PC-3 (cell line): ENCODE measurements around the gene CBL. TPM values are rescaled to one million over a fixed set of nuclear protein-coding genes. Genes with fewer than 3 reads are reported as not detected.
A peak's percentile ranks its signal among the peaks of the same experiment; 100 is the strongest.

Experiments
- ATAC-seq: fragments of 200-7000 bp; cut with Tn5 transposase; 2 replicates; pipeline ENCODE4 v1.9.1; 2020; ENCODE audit warnings: mild to moderate bottlenecking, moderate library complexity
- BruUV-seq: library from RNA; stranded (reverse); fragments of 400-500 nt; replicated peaks from 2 replicates; lab custom pipeline; 2021; lab: Mats Ljungman, UMichigan
- CTCF ChIA-PET: fragments of 300-600 bp; sonication (Branson Sonifier 250); formaldehyde crosslinking; loops from one replicate; lab custom pipeline; 2022; ENCODE audit warnings: antibody characterized with exemption; lab: Charles Lee
- POLR2A ChIA-PET: fragments of 300-600 bp; sonication (Branson Sonifier 250); formaldehyde crosslinking; loops from one replicate; lab custom pipeline; 2022; ENCODE audit warnings: antibody characterized with exemption; ENCODE audit not compliant: unreplicated experiment; lab: Charles Lee
- DNase-seq: peaks from one replicate; pipeline ENCODE4 v3.0.0-alpha.2; 2015
- H2AFZ ChIP-seq: fragments of 300-600 bp; sonication (generic); 2 replicates; pipeline ENCODE4 v1.6.0; 2016; ENCODE audit warnings: antibody characterized with exemption, low read length
- H3F3A ChIP-seq: fragments of 300-600 bp; sonication (generic); one replicate; pipeline ENCODE4 v1.6.0; 2017; ENCODE audit warnings: antibody characterized with exemption, low read length, control low read depth, mild to moderate bottlenecking; ENCODE audit not compliant: unreplicated experiment
- H3K27ac ChIP-seq: fragments of 300-600 bp; sonication (generic); 2 replicates; pipeline ENCODE4 v1.5.1; 2016; ENCODE audit warnings: mild to moderate bottlenecking, low read length
- H3K27me3 ChIP-seq: fragments of 300-600 bp; sonication (generic); 2 replicates; pipeline ENCODE4 v1.6.1; 2016; ENCODE audit warnings: low read length, mixed read lengths
- H3K36me3 ChIP-seq: fragments of 300-600 bp; sonication (generic); 2 replicates; pipeline ENCODE4 v1.6.1; 2016; ENCODE audit warnings: low read depth, mixed run types, low read length, mixed read lengths
- H3K4me1 ChIP-seq: fragments of 300-600 bp; sonication (generic); 2 replicates; pipeline ENCODE4 v1.5.1; 2016; ENCODE audit warnings: low read length; ENCODE audit not compliant: insufficient read depth
- H3K4me2 ChIP-seq: fragments of 300-600 bp; sonication (generic); 2 replicates; pipeline ENCODE4 v1.6.0; 2016; ENCODE audit warnings: low read length
- H3K4me3 ChIP-seq: fragments of 300-600 bp; sonication (generic); 2 replicates; pipeline ENCODE4 v1.5.1; 2016; ENCODE audit warnings: mild to moderate bottlenecking, low read length, mixed read lengths
- H3K79me2 ChIP-seq: fragments of 300-600 bp; sonication (generic); 2 replicates; pipeline ENCODE4 v1.6.1; 2017; ENCODE audit warnings: low read length, mixed read lengths
- H3K9ac ChIP-seq: fragments of 300-600 bp; sonication (generic); 2 replicates; pipeline ENCODE4 v1.6.0; 2016; ENCODE audit warnings: mild to moderate bottlenecking, low read length
- H3K9me2 ChIP-seq: fragments of 300-600 bp; sonication (generic); replicated peaks from 2 replicates; pipeline ENCODE4 v1.6.1; 2016; ENCODE audit warnings: mixed run types, low read length, mixed read lengths
- H3K9me3 ChIP-seq: fragments of 300-600 bp; sonication (generic); 2 replicates; pipeline ENCODE4 v1.6.1; 2016; ENCODE audit warnings: low read length, mixed read lengths
- H4K20me1 ChIP-seq: fragments of 300-600 bp; sonication (generic); 2 replicates; pipeline ENCODE4 v1.6.1; 2016; ENCODE audit warnings: low read length, mixed read lengths
- CTCF ChIP-seq: fragments of 300-600 bp; sonication (generic); conservative IDR thresholded peaks from 2 replicates; pipeline ENCODE4 v1.5.1; 2017; ENCODE audit warnings: antibody characterized with exemption, low read depth, mild to moderate bottlenecking, low read length
- EZH2 ChIP-seq: fragments of 300-600 bp; sonication (generic); IDR thresholded peaks from one replicate; pipeline ENCODE4 v1.6.1; 2017; ENCODE audit warnings: antibody characterized with exemption, mild to moderate bottlenecking, low read length; ENCODE audit not compliant: unreplicated experiment
- EZH2phosphoT487 ChIP-seq: fragments of 300-600 bp; sonication (generic); IDR thresholded peaks from 2 replicates; pipeline ENCODE4 v1.6.1; 2018; ENCODE audit warnings: mild to moderate bottlenecking, antibody characterized with exemption, low read length, borderline replicate concordance
- intact Hi-C: fragments of 100-400 bp; cut with micrococcal nuclease; formaldehyde crosslinking; loops from 2 replicates; pipeline ENCODE4 v1.9.0; 2023
- total RNA-seq: library from RNA; depleted of rRNA; stranded (reverse); fragments of >200 nt; gene quantifications from 2 replicates; pipeline ENCODE4 v1.2.3, GENCODE V29; 2014

CBL gene
- total RNA-seq, 1 experiment from 2014 or later: 11.4 TPM

- Histone ChIP-seq H2AFZ (peak overlapping the region; percentile 63), H3K9me2 (no peaks in the 10 kb centered on the region), H3F3A (no peaks in the 10 kb centered on the region), H3K27me3 (no peaks in the 10 kb centered on the region), H3K4me1 (peaks cover 37% of the 10 kb centered on the region), H3K4me3 (peak overlapping the region; percentile 64), H3K27ac (no peak overlapping the region), H3K36me3 (no peaks in the 10 kb centered on the region), H3K9me3 (no peaks in the 10 kb centered on the region), H3K79me2 (peaks cover 27% of the 10 kb centered on the region), H3K9ac (no peak overlapping the region), H4K20me1 (0 out of 2 replicates have a peak, but pooled peaks cover 5% of the 10 kb centered on the region), H3K4me2 (peak overlapping the region; percentile 83)
- DNase-seq (peak; percentile 47), ATAC-seq (peak; percentile 29; the same call in 1 of the 2 replicates)
- TF ChIP-seq CTCF (peak; percentile 89), EZH2phosphoT487 (no peak)
- POLR2A ChIA-PET: interaction anchor here (0.6 kb wide), 1 partner anchor 39 kb away, joined by 6 read pairs; no protein-coding TSS in a partner anchor
- BruUV-seq: no TSS peak
- CTCF ChIA-PET: interaction anchor here (0.6 to 1.2 kb wide), 7 partner anchors 17 to 184 kb away, joined by 3 to 10 read pairs (median 4); partner anchors contain the start of gene USP2
- intact Hi-C loops: no loop called here
These were observed 133.6 kb downstream of the CBL start for GRCh38 chr11:119339589-119340334.

GRCh38 chr11:119340335-119341221 is 134.4 kb downstream of the CBL start, which contains the start of gene C1QTNF5:
Gene C1QTNF5, minus strand, starts transcription at chr11:119340883. Its CDS starts 486 bp downstream, at chr11:119340397.
- no peak within 1 kb of the TSS for H3K9ac ChIP-seq
- ChIA-PET POLR2A (interaction anchor here (0.6 kb wide), 3 partner anchors 30 to 239 kb away, joined by 3 to 6 read pairs (median 4); partner anchors contain the start of gene DPAGT1), CTCF (interaction anchor here (0.6 to 1.2 kb wide), 7 partner anchors 18 to 183 kb away, joined by 3 to 10 read pairs (median 4); partner anchors contain the start of gene USP2)
- H4K20me1 ChIP-seq: 0 out of 2 replicates have a peak, but pooled peaks cover 5% of the 10 kb centered on the region
- H3K36me3 ChIP-seq: no peaks in the 10 kb centered on the region
- TF ChIP-seq EZH2phosphoT487: no peak
- TF ChIP-seq CTCF: no peak
- no peak for TF ChIP-seq EZH2
- no peak within 1 kb of the TSS for H3K27ac ChIP-seq
- peak; percentile 4; the same call in 1 of the 2 replicates for ATAC-seq
- H3K9me3 ChIP-seq: no peaks in the 10 kb centered on the region
- no peak for DNase-seq
- intact Hi-C loops: no loop called here
- H3K4me3 ChIP-seq: peak within 1 kb of the TSS; percentile 64
- H3F3A ChIP-seq: no peaks in the 10 kb centered on the region
- peak within 1 kb of the TSS; percentile 63 for H2AFZ ChIP-seq
- no peaks in the 10 kb centered on the region for H3K27me3 ChIP-seq
- H3K4me2 ChIP-seq: peak within 1 kb of the TSS; percentile 83
- BruUV-seq: no TSS peak
- no peaks in the 10 kb centered on the region for H3K9me2 ChIP-seq
- H3K79me2 ChIP-seq: peaks cover 19% of the 10 kb centered on the region
- peaks cover 30% of the 10 kb centered on the region for H3K4me1 ChIP-seq
